Lung (tissue), 12 donors: ENCODE measurements around the gene FANCE. TPM values are rescaled to one million over a fixed set of nuclear protein-coding genes. Genes with fewer than 3 reads are reported as not detected.

Experiments
- ATAC-seq: fragments of 200-7000 bp; cut with Tn5 transposase; one replicate; pipeline ENCODE4 v1.9.1; 2020; ENCODE audit warnings: moderate number of reproducible peaks; ENCODE audit not compliant: insufficient read depth, low FRiP score
- DNase-seq, 3 donors: peaks; one replicate each; pipeline ENCODE4 v3.0.0-alpha.2; 2013 to 2017
- H3K27ac ChIP-seq, 2 donors: one replicate each; pipeline ENCODE4 v1.5.1; 2013; ENCODE audit warnings: mild to moderate bottlenecking in 2 of 2, moderate library complexity in 2 of 2, control low read depth in 1 of 2, inconsistent platforms in 1 of 2, low read depth in 1 of 2, low read length in 1 of 2
- H3K27me3 ChIP-seq, 3 donors: one replicate each; pipeline ENCODE4 v1.5.1; 2013; ENCODE audit warnings: low read length in 2 of 3; ENCODE audit not compliant: control insufficient read depth in 3 of 3, insufficient read depth in 3 of 3
- H3K36me3 ChIP-seq, 4 donors: one replicate each; pipeline ENCODE4 v1.5.1; 2013; ENCODE audit warnings: low read length in 4 of 4, mild to moderate bottlenecking in 1 of 4, moderate library complexity in 1 of 4; ENCODE audit not compliant: control insufficient read depth in 4 of 4, insufficient read depth in 4 of 4
- H3K4me1 ChIP-seq, 5 donors: one replicate each; pipeline ENCODE4 v1.5.1; 2013; ENCODE audit warnings: low read length in 5 of 5, mild to moderate bottlenecking in 2 of 5, moderate library complexity in 1 of 5; ENCODE audit not compliant: control insufficient read depth in 5 of 5, insufficient read depth in 5 of 5
- H3K4me3 ChIP-seq: one replicate; pipeline ENCODE4 v1.5.1; 2013; ENCODE audit warnings: mild to moderate bottlenecking, control low read depth, moderate library complexity
- H3K9ac ChIP-seq, 2 donors: one replicate each; pipeline ENCODE4 v1.5.1; 2013; ENCODE audit warnings: low read length in 2 of 2, control low read depth in 1 of 2; ENCODE audit not compliant: insufficient read depth in 1 of 2
- H3K9me3 ChIP-seq, 4 donors: one replicate each; pipeline ENCODE4 v1.5.1; 2013; ENCODE audit warnings: low read length in 3 of 4, mild to moderate bottlenecking in 1 of 4, moderate library complexity in 1 of 4; ENCODE audit not compliant: control insufficient read depth in 4 of 4, insufficient read depth in 3 of 4
- WGBS, 2 donors: extraction: QIAGEN DNeasy Blood & Tissue Kit; methylation state at CpG; one replicate each; pipeline ENCODE4 v1.1.7; 2013; 5-methylcytosine and 5-hydroxymethylcytosine counted together
- polyA plus RNA-seq, 2 donors: library from polyadenylated mRNA; stranded (reverse); fragments of 200-250 nt; gene quantifications; one replicate each; pipeline ENCODE4 v1.2.1, GENCODE V29; 2013
- total RNA-seq, 2 donors: library from RNA; depleted of rRNA in 1 of 2; stranded (reverse); fragments of >200 nt in 1 of 2; gene quantifications; one replicate each; pipeline ENCODE4 v1.2.1, GENCODE V29; 2014 to 2021
- TF ChIP-seq, protein P1 (sequence below): IDR thresholded peaks from 2 replicates; pipeline ENCODE4 v1.5.1; 2012; ENCODE audit warnings: mild to moderate bottlenecking; ENCODE audit errors: control extremely low read depth, extremely low read depth
- donor health status: control.
- donor health status: control.
- donor health status: Bipolar disorder and iron deficiency.
- donor health status: healthy.
- donor health status: DM: yes; HTN: yes; CAD: no.

FANCE gene
- total and polyA plus RNA-seq, 4 donors, result 3.1 to 7.3 (median 6.3) TPM

GRCh38 chr6:35496036-35496840, 44.1 kb downstream of the FANCE start:
- Histone ChIP-seq H3K4me1 (peaks cover 0 to 60% (median 39%) of the 10 kb centered on the region in 5 donors), H3K4me3 (peak overlapping the region; percentile 45), H3K27ac (peak overlapping the region; percentile 75 to 83), H3K9ac (peak overlapping the region; percentile 55 to 65), H3K27me3 (no peaks in the 10 kb centered on the region), H3K9me3 (no peaks in the 10 kb centered on the region), H3K36me3 (no peaks in the 10 kb centered on the region)
- TF ChIP-seq, protein P1, sequence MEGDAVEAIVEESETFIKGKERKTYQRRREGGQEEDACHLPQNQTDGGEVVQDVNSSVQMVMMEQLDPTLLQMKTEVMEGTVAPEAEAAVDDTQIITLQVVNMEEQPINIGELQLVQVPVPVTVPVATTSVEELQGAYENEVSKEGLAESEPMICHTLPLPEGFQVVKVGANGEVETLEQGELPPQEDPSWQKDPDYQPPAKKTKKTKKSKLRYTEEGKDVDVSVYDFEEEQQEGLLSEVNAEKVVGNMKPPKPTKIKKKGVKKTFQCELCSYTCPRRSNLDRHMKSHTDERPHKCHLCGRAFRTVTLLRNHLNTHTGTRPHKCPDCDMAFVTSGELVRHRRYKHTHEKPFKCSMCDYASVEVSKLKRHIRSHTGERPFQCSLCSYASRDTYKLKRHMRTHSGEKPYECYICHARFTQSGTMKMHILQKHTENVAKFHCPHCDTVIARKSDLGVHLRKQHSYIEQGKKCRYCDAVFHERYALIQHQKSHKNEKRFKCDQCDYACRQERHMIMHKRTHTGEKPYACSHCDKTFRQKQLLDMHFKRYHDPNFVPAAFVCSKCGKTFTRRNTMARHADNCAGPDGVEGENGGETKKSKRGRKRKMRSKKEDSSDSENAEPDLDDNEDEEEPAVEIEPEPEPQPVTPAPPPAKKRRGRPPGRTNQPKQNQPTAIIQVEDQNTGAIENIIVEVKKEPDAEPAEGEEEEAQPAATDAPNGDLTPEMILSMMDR, result no peak
- DNase-seq, result peak in 2 of 3 donors; percentile 40 to 46
- ATAC-seq, result peak; percentile 30
- WGBS, 2 donors, result 19 to 62% methylated on average over 21 to 61 of the region's 63 CpGs

- no peaks in the 10 kb centered on the region for H3K27me3 ChIP-seq
- H3K9ac ChIP-seq, result peak within 1 kb of the TSS; percentile 56 to 68
- H3K36me3 ChIP-seq, result no peaks in the 10 kb centered on the region
- 0 to 1% methylated on average over 46 to 96 of the region's 98 CpGs for WGBS, 2 donors
- peak; percentile 60 for ATAC-seq
- TF ChIP-seq, protein P1, result no peak
- H3K4me3 ChIP-seq, result peak within 1 kb of the TSS; percentile 45
- peaks cover 0 to 53% (median 33%) of the 10 kb centered on the region in 5 donors for H3K4me1 ChIP-seq
- peak within 1 kb of the TSS; percentile 89 to 91 for H3K27ac ChIP-seq
- no peaks in the 10 kb centered on the region for H3K9me3 ChIP-seq
- DNase-seq, result peak; percentile 89 to 94 (median 91)
Measured at GRCh38 chr6:35496841-35497570, 44.9 kb downstream of the FANCE start, which contains the start of gene TEAD3. TEAD3 (minus strand) TSS chr6:35497079.

DNA sequence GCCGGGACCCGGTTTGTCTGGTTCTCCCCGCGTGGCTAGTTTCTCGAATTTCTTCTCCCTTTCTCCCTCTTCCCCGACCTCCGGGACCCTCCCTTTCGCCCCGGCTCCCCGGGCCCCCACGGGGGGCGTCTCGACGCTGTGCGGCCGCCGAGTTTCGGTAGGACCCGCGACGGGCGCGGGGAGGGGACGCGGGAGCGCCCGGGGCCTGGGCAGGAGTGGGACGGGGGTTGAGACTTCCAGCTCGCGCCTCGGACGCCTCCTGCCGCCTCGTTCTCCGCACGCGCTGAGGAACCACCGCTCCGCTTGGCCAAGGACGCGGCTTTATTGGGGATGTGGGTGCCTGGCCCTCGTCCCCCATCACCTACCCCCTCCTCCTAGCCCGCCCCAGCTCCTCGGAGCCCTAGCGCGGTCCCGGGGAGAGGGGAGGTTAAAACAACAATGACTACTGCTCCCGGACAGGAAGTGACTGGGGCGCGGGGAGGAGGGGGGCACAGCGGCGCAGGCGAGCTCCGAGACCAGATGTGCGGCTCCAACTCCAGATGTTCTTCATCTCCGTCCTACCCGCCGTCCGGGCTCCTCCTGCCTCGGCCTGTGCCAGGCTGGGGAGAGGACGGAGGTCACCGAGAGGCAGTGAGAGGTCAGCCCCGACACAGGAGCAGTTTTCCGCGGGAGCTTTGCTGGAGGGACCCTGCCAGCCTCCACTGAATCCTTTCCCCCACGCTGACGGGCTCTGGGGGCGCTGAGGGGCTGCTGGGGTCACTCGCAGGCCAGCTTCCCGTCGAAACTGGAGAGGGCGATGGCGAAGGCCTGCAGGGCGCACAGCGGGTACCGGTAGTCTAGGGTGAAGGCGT, 45.7 kb downstream of the FANCE start:
- Histone ChIP-seq H3K36me3 (no peaks in the 10 kb centered on the region), H3K9ac (peak overlapping the region; percentile 56 to 68), H3K4me3 (peak overlapping the region; percentile 39), H3K4me1 (peaks cover 0 to 45% (median 28%) of the 10 kb centered on the region in 5 donors), H3K9me3 (no peaks in the 10 kb centered on the region), H3K27me3 (no peaks in the 10 kb centered on the region), H3K27ac (peak overlapping the region; percentile 89 to 91)
- DNase-seq (peak; percentile 95 to 96 (median 95)), ATAC-seq (peak; percentile 41)
- 6% methylated on average over 57 to 77 of the region's 77 CpGs for WGBS, 2 donors
- TF ChIP-seq, protein P1, result no peak
